Urothelium cell line (cell line): ENCODE data around the gene MEIS3.

Experiments
- DNase-seq: peaks from one replicate; pipeline ENCODE4 v3.0.0; 2011; ENCODE audit warnings: low spot score, mixed read lengths
- FAIRE-seq: peaks from 2 replicates; lab custom pipeline; 2011; peaks lifted over from hg19 to GRCh38; lab: Jason Lieb, UNC

Gene MEIS3

DNA sequence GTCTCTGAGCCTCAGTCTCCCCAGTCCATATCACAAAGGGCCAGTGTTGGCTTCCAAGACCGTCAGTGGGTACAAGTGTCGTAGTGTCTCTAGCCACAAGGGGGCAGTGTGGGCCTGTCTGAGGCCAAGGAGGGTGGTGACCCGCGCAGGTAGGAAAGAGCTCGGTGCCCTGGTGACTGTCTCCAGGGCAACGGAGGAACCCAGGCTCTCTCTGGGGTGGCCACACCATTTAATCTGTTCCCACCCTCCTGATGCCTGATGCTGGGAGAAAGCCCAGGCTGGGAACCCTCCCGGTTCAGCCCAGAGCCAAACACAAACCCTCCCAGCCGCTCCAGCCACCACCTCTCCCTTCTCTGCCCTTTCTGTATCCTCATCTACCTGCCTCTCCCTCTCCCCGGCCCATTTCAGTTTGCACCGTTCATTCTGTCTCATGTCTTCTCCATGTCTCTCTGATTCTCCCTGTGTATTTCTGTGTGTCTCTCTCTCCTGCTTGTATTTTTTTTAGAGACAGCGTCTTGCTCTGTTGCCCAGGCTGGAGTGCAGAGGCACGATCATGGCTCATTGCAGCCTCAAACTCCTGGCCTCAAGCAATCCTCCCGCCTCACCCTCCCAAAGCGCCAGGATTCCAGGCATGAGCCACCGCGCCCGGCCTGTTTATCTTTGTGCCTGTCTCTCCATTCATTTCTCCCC is 17.5 kb upstream of the MEIS3 start:
- peak; percentile 91 for FAIRE-seq

DNA sequence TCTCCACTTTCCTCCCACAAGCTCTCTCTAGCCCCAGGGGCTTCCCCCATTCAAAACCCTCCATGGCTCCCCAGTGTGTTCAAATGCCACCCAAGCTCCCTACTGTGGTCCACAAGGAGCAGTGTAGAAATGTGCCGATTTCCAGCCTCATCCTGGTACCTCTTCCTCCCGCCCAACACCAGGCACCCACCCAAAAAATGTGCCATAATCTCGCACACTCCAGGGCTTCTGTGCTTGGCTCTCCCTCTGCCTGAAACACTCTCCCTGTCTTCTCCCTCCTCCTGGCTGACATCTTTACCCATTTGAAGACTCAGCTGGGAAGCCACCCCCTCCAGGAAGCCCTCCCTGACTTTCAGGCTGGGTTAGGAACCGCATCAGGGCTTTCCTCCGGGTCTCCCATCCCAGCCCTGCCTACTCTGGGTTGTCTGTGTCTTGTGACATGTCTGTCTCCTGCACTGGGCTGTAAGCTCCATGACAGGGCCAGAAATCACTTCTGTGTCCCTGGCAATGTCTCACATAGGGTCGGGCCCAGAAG is 16.6 kb upstream of the MEIS3 start:
- DNase-seq (no peak), FAIRE-seq (no peak)

More for the DNA sequence above, 17.5 kb upstream of the MEIS3 start:
- DNase-seq, result peak; percentile 80

DNA sequence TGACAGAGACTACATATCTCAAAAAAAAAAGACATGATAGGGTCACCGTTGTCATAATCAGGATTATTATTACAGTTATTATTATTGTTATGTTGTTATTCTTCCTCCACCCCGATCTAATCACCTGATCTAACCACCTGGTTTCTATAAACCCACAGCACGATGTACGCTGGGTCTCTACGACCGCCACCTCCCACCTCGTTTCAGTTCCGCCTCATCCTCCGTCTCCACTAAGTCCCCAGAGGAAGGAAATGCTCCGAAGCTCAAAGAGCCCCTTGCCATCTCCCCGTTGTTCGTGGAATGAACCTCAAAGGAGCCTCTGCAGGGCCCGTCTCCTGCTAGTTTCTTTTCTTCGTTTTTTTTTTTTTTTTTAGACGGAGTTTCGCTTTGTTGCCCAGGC is 15.9 kb upstream of the MEIS3 start:
- FAIRE-seq, result no peak
- DNase-seq, result no peak

DNA sequence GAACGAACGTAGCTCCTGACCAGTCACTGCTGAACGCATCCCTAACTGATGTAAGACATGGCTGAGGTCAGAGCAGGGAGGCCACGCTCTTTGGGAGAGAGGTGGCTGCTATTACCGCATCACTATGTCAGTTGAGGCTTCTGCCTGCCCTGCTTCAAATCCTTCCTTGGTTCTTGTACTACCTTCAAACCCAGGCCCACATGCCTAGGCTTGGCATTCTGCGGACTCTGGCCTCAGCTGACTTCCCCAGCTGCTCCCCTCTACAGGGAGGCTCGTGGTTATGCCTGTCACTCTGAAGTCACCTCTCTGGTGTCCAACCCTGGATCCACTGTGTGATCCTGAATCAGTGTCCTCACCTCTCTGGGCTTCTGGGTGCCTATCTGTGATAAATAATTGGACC is 14.8 kb upstream of the MEIS3 start:
- DNase-seq (no peak), FAIRE-seq (no peak)

DNA sequence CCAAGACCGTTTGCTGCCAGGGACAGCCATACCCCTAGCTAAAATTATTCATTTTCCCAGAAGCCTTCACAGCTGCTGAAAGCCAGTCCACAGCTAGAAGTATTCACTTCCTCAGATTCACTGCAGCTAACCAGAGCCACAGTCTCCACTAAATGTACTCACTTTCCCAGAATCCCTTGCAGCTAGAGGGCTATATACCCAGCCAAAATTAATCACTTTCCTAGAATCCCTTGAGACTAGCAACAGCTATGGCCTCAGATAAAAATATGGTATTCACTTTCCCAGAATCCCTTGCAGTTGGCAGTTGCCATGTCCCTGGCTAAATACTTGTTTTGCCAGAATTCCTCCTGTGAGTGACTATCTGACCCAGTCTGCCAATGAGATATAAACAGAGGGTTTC is 13.8 kb upstream of the MEIS3 start:
- FAIRE-seq (no peak), DNase-seq (no peak)

DNA sequence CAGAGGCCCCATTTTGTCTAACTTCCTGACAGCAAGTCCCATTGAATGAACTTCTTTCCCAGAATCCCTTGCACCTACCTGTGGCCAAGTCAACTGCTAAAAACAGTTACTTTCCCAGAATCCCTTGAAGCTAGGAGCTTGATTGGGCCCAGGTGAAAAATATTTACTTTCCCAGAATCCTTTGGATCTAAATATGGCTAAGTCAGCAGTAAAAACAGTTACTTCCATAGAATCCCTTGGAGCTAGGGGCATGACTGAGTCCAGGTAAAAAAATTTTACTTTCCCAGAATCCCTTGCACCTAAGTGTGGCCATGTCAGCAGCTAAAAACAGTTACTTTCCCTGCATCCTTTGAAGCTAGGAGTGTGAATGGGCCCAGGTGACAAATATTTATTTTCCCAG is 13.2 kb upstream of the MEIS3 start:
- FAIRE-seq (no peak), DNase-seq (no peak)

DNA sequence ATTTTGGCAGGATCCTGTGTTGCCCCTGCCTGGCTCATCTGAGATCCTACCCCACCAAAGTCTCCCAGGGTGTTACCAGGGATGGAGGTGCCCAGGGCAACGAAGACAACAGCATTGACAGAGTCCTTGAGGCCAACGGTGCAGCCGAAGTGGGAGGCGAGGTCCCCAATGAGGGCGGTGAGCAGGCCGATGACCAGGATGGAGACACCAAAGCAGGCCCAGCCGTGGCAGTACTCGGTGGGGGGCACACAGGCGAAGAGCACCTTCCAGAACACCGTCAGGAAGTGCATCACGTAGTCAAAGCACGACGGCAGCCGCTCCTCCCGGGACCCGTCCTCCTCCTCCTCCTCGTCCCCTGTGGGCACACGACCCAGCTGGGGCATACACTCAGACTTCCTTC is 12.8 kb upstream of the MEIS3 start:
- DNase-seq (no peak), FAIRE-seq (no peak)

DNA sequence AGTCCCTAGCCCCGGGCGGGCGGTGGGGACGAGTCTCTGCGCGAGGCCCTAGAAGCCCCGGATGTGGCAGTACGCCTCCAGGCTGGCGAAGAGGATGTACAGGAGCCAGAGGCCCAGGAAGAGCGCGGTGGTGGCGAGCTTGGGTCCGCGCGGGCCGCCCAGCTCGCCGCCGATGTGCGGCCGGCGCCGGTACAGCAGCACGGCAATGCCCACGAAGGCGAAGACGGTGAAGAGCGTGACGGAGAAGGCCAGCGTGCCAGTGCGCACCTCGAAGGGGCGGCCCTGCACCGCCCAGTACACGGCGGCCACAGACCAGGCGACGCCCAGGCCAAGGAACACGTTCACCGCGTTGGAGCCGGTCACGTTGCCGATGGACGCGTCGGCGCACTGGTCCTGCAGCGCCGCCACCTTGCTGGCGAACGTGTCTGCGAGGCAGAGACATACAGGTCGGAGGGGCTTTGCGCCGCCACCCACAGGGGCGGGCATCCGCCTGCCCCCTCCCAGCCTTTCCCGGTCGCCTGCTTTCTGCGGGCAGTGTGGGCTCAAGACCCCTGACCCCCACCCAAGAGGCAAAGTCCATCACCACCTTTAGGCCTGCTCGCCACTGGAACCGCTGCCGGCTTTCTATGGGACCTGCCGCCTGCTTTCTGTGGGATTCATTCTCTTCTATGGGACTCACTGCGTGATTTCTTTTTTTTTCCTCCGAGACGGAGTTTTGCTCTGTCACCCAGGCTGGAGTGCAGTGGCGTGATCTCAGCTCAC is 10.9 kb upstream of the MEIS3 start:
- DNase-seq (no peak), FAIRE-seq (no peak)

DNA sequence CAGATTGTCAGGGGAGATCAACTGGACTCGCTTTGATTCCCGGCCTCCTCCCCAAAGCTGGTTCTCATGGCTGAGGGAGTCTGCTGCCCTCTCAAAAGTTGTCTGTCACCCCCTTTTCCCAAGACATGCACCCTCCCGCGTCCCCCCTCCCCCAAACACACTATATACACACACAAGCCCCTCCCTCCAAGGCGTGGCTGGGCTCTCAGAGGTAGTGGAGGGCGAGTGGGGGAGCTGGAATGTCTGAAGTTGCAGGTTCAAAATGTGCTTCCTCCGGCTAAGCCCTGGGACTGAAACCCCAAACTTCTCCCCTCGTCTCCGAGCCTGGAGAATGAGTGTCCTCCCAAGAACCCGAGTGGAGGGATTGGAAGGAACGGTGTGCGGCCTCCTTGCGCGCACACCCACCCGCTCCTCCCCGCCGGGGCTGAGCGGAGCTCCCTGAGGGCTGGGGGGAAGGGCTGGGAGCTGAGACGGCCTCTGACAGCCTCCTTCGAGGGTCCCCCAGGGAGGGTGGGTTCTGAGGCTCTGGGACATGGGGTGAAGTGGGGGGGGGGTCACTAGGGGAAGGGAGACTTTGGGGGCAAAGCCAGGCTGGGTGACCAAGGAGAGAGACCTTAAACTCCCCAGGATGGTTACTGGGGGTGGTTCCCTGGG is 9.9 kb upstream of the MEIS3 start:
- DNase-seq (no peak), FAIRE-seq (no peak)

DNA sequence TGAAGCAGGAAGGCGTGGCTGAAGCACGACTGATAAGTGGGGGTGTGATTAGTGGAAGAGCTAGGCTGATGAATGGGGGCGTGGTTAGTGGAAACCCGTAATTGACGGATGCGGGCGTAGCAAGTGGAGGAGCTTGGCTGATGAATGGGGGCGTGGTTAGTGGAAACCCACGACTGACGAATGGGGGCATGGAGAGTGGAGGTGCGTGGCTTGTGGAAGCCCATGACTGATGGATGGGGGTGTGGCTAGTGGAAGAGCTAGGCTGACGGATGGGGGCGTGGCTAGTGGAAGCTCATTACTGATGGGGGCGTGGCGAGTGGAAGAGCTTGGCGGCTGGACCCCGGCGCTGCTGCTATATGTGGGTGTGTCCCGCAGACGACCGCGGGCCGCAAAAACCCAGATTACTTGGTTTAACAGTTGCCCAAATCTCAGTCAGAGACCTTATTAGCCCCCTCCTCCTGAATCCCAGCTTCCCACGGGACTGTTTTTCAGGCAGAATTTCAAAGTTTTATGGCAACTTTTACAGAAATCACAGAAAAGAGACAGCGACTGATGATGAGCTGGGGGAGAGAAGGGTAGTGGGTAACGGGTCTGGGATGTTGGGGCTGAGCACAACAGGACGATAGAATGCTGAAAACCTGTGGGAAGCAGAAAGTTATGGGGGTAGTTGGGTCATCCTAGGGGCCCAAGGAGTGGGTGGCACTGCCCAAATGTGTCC is 9.0 kb upstream of the MEIS3 start:
- DNase-seq, result peak; percentile 96
- FAIRE-seq, result peak; percentile 95

DNA sequence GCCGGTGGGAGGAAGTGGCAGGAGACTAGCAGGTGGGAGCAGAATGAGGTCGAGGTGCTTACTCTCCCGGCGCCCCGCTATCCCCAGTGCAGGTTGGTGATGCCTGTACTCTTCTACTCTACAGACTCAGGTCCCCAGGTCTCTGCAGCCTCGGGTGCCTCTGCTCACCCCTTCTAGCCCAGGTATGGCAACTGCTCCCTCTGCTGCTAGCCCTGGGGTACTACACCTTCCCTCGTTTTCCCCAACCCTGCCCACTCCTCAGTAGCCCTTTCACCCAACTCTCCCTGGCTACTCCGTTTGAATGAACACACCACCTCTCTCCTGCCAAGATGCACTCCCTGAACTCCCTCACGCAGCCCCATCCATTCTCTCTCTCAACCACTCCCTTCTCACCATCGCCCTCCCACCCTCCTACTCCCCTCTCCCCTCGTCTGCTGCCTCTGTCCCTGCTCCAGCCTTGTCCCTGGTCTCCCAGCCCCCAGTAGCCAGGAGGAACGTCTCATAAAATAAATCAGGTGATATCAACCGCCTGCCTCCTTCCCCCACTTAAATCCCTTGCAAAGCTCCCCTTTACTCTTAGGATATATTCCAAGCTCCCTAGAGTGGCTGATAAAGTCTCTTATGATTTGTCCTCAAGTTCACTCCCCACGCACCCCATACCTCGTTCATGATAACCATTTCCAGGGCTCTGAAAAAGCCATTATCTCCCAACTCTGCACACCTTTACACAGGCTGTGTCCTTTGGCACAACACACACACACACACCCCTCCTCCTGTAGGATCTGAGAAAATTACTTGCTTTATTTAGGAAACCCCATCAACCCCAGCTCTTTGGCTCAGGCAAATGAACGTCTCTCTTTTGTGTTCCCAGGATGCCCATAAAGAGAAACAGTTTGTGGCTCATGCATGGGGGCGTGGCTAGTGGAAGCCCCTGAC is 8.2 kb upstream of the MEIS3 start:
- DNase-seq (peak; percentile 73), FAIRE-seq (peak; percentile 61)

DNA sequence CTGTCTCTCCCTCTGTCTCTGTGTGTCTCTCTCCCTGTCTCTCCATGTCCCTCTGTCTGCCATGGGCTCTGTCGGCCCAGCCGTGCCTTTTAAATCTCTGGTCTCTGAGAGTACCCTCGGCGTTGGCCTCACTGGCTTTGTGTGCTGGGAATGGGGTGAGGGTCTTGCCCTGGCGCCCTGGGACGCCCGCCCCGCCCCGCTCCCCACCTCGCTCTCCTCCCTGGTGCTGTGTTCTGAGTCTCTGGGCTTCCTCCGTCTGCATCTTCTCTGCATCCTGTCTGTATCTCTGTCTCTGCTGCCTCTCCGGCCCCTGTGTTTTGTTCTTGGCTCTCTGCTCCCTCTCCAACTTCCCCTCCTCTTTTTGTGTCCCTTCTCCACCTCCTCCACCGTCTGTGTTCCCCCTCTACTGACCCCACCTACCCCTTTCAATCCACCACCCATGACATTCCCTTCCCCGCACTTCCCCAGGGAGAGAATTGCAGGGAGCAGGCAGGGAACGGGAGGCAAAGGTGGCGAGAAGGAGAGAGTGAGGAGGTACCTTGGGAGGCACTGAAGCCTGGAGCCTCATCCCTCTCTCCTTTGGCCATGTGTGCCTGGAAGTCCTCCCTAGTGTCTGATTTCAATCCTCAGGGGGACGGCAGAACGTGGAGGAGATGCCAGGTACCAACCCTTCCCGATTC is 4.0 kb upstream of the MEIS3 start:
- FAIRE-seq (no peak), DNase-seq (no peak)

DNA sequence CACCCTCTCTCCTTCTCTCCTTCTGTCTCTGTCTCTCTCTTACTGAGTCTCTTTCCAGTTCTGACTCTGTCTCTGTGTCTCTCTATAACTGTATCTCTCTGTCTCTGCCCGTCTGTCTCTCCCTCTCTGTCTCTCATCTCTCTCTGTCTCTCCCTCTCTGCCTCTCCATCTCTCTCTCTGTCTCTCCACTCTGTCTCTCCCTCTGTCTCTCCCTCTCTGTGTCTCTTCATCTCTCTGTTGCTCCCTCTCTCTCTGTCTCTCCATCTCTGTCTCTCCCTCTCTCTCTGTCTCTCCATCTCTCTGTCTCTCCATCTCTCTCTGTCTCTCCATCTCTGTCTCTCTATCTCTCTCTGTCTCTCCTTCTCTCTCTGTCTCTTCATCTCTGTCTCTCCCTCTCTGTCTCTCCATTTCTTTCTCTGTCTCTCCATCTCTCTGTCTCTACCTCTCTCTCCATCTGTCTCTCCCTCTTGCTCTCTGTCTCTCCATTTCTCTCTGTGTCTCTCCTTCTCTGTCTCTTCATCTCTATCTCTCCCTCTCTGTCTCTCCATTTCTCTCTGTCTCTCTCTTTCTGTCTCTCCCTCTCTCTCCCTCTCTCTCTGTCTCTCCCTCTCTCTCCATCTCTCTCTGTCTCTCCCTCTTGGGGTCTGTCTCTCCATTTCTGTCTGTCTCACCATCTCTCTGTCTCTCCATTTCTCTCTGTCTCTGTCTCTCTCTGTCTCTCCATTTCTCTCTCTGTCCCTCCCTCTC is 3.3 kb upstream of the MEIS3 start:
- FAIRE-seq, result no peak
- no peak for DNase-seq

DNA sequence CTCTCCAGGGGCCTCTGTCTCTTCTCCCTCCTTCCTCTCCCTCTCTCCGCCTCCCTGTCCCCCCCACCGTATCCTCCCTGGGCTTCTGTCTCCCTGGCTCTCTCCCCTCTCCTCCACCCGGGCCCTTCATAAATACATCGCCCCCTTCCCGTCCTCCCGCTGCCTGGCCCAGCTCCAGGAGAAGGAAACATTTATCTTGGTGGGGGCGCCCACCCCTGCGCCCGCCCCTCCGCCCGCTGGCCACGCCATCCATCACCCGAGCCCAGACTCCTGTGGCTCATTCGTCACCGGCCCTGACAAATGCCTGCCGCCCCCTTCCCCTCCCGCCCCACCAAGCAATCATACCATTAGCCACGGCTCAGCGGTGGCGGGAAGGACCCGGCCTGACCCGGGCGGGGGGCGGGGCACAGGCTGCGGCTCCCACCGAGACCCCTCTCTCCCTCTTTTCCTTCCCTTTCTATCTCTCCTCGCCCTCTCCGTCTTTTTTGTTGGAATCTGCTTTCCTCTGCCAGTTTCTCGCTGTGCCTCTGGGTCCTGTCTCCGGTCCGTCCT is 2.6 kb upstream of the MEIS3 start:
- DNase-seq, result peak; percentile 79
- no peak for FAIRE-seq

DNA sequence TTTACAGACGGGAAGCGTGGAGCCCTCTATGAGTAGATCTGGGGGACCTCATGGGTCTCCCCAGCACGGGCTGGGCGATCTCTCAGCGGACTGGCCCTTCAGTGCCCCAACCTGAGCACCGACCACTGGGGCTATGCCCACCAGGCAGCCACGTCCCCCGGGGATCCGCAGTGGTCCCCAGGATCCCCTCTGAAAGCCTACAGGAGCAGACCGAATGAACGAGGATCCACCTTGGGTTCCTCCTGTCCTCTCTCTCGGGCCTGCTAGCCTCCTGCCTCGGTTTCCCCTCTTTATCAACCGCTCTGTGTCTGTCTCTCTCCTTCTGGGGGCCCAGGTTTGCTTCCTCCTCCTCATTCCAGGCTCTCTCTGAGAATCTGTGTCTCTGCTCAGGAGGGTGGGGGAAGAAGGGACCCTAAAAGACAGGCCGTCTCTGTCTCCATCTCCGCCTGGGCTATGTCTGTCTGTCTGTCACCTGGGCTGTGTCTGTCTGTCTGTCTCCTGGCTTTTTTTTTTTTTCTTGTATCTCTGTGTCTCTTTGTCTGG is 2.0 kb upstream of the MEIS3 start:
- no peak for DNase-seq
- no peak for FAIRE-seq

DNA sequence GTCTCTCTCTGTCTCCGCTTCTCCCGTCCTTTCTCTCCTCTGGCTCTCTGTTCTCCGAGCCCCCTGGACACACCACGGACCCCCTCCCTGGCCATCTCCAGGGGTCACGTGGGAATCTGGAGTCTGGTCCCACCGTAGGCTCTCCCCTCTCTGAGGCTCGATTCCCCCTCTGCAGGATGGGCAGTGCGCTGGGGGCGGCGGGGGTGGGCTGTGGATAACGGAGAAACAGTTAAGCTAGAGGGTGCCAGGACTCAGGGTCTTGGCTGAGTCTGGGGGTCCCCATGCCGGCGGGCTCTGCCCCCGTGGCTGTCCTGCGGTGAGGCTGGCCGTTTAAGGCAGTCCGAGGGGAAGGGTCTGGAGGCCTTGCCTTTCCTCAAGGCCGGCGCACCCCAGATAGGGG is 462 bp upstream of the MEIS3 start:
- DNase-seq (no peak), FAIRE-seq (no peak)

DNA sequence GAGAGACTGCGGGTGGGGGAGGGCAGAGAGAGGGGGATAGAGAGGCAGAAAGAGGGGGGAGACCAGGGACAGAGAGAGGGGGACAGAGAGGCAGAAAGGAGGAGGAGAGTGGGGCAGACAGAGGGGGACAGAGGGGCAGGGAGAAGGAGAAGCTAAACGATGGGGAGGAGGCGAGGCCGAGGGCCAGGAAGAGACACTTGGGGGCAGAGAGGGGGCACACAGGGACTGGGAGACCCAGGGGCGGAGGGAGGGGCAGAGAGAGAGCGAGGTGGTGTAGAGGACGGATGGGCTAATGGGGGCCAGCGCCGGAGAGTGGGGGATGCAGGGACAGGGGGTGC is 666 bp downstream of the MEIS3 start:
- DNase-seq (no peak), FAIRE-seq (no peak)
